Measurements from ENCODE around the gene USP35.

USP35 gene

GRCh38 chr11:78244080-78244479, 55.4 kb downstream of the USP35 start:
- peaks cover 5% of the 10 kb centered on the region for H3K9me3 ChIP-seq (ENCODE audit: severe bottlenecking)
- H3K4me3 ChIP-seq (ENCODE audit: low read depth, low read length): no peak overlapping the region
- TF ChIP-seq, protein P1, sequence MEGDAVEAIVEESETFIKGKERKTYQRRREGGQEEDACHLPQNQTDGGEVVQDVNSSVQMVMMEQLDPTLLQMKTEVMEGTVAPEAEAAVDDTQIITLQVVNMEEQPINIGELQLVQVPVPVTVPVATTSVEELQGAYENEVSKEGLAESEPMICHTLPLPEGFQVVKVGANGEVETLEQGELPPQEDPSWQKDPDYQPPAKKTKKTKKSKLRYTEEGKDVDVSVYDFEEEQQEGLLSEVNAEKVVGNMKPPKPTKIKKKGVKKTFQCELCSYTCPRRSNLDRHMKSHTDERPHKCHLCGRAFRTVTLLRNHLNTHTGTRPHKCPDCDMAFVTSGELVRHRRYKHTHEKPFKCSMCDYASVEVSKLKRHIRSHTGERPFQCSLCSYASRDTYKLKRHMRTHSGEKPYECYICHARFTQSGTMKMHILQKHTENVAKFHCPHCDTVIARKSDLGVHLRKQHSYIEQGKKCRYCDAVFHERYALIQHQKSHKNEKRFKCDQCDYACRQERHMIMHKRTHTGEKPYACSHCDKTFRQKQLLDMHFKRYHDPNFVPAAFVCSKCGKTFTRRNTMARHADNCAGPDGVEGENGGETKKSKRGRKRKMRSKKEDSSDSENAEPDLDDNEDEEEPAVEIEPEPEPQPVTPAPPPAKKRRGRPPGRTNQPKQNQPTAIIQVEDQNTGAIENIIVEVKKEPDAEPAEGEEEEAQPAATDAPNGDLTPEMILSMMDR (IDR thresholded peaks at IDR 0.05; ENCODE audit: low read depth, low read length): no peak
- no peaks in the 10 kb centered on the region for H3K36me3 ChIP-seq
- DNase-seq: no peak
- H3K27ac ChIP-seq: no peak overlapping the region
- H3K27me3 ChIP-seq (ENCODE audit: insufficient read depth, low read depth, severe bottlenecking): no peaks in the 10 kb centered on the region

GRCh38 chr11:78244546-78245255, 56.0 kb downstream of the USP35 start:
- peaks cover 5% of the 10 kb centered on the region for H3K9me3 ChIP-seq (ENCODE audit: severe bottlenecking)
- no peak overlapping the region for H3K27ac ChIP-seq
- H3K36me3 ChIP-seq: no peaks in the 10 kb centered on the region
- TF ChIP-seq, protein P1 (IDR thresholded peaks at IDR 0.05; ENCODE audit: low read depth, low read length): no peak
- DNase-seq: no peak
- H3K27me3 ChIP-seq (ENCODE audit: insufficient read depth, low read depth, severe bottlenecking): no peaks in the 10 kb centered on the region
- H3K4me3 ChIP-seq (ENCODE audit: low read depth, low read length): no peak overlapping the region

DNA sequence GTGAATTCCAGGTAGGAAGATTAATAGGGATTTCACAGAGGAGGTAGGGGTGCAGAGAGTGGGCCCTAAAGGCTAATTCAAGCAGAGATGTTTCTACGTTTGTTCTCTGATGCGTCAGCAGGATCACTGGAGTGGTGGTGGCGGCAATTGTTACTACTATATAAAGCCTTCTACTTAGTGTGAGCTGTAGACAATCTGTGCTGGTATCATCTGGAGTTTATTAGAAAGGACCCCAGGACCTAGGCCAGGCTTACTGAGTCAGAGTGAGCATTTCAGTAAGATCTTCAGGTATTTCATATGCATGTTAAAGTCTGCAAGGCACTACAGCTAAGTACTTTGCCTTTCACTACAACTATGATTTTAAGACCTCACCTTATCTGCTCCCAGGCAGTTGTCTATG, 59.5 kb downstream of the USP35 start:
- TF ChIP-seq, protein P1 (IDR thresholded peaks at IDR 0.05; ENCODE audit: low read depth, low read length): no peak
- Histone ChIP-seq H3K9me3 (ENCODE audit: severe bottlenecking) (no peaks in the 10 kb centered on the region), H3K27me3 (ENCODE audit: insufficient read depth, low read depth, severe bottlenecking) (no peaks in the 10 kb centered on the region), H3K36me3 (no peaks in the 10 kb centered on the region), H3K4me3 (ENCODE audit: low read depth, low read length) (no peak overlapping the region), H3K27ac (no peak overlapping the region)
- DNase-seq: no peak

DNA sequence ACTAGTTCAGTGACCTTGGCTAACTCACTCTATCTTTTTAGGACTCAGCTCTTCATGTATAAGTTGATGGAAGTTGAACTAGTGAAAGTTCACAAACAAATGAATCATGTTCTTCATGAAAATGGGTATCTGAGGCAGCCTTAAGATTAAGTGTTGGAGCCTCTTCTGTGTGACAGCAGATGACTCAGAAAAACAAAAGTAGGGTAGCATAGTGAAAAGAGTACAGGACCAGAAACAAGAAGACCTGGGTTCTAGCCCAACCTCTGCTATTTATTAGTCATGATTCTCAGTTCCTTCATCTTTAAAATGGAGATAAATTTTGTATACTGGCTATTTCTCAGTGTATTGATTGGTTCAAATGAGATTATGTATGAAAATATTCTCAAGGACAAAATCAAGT, 60.2 kb downstream of the USP35 start:
- TF ChIP-seq, protein P1 (IDR thresholded peaks at IDR 0.05; ENCODE audit: low read depth, low read length): no peak
- DNase-seq: no peak
- no peaks in the 10 kb centered on the region for H3K9me3 ChIP-seq (ENCODE audit: severe bottlenecking)
- no peak overlapping the region for H3K4me3 ChIP-seq (ENCODE audit: low read depth, low read length)
- H3K27me3 ChIP-seq (ENCODE audit: insufficient read depth, low read depth, severe bottlenecking): no peaks in the 10 kb centered on the region
- no peak overlapping the region for H3K27ac ChIP-seq
- H3K36me3 ChIP-seq: no peaks in the 10 kb centered on the region

GRCh38 chr11:78250099-78250498, 61.4 kb downstream of the USP35 start:
- Histone ChIP-seq H3K36me3 (no peaks in the 10 kb centered on the region), H3K9me3 (ENCODE audit: severe bottlenecking) (no peaks in the 10 kb centered on the region), H3K27ac (no peak overlapping the region), H3K27me3 (ENCODE audit: insufficient read depth, low read depth, severe bottlenecking) (no peaks in the 10 kb centered on the region), H3K4me3 (ENCODE audit: low read depth, low read length) (no peak overlapping the region)
- no peak for DNase-seq
- TF ChIP-seq, protein P1 (IDR thresholded peaks at IDR 0.05; ENCODE audit: low read depth, low read length): no peak
